NCI-H2029 treated with DMSO at 0.1 percent for 48 hours (cell line): Measurements from ENCODE around the gene NBPF14.
A peak's percentile ranks its signal among the peaks of the same experiment; 100 is the strongest.
"Not testable (repeated sequence)": the region's sequence is repeated elsewhere in the genome, so short reads cannot be mapped to it uniquely, and the experiment has no call there.

Source experiments
- DNase-seq: peaks from one replicate; lab custom pipeline; 2025; lab: John Stamatoyannopoulos, UW

NBPF14 gene

DNA sequence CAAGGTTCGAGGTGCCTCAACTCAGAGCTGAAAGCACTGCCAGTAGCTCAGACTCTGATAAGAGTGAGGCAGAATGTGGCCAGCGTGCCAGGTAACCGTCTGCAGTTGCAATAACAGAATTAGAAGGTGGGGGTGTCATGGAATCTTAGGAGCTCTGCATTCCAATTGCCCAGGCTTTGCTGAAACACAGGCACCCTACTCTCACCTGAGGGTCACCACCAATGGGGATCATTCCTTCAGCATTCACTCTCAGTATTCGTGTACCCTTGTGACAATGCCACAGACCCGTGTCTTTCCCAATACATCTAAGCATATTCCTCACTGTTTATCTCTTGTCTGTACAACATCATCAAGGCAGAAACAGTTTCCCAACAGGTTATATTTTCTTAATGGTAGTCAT lies at the start of gene NBPF14:
Gene NBPF14, minus strand, starts transcription at position 101 of the 400 bp plus-strand sequence. CDS start 294 bp downstream, outside the sequence.
- DNase-seq: not testable (repeated sequence)

DNA sequence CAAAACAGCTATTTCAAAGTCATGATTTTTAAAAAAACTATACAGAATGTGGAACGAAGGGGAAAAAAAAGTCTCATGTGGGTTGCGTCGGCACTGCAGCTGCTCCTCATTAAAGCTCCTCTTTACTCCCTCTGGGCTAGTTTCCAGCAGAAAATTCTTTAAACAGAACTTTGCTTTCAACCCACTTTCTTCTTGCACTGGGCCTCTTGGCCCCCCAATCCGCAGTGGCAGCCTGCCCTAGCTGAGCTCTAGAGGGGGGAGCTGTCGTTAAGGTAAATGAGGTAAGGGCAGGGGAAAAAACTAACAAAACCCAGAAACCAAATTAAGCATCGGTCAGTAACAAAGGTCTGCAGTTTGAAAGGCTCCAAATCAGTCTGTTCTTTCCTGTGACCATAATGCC lies 29.6 kb upstream of the NBPF14 start:
- not testable (repeated sequence) for DNase-seq

GRCh38 chr1:148618216-148618615 lies 22.4 kb upstream of the NBPF14 start:
- not testable (repeated sequence) for DNase-seq

- DNase-seq: not testable (repeated sequence)
Observed at GRCh38 chr1:148605266-148605665, 9.5 kb upstream of the NBPF14 start.

DNA sequence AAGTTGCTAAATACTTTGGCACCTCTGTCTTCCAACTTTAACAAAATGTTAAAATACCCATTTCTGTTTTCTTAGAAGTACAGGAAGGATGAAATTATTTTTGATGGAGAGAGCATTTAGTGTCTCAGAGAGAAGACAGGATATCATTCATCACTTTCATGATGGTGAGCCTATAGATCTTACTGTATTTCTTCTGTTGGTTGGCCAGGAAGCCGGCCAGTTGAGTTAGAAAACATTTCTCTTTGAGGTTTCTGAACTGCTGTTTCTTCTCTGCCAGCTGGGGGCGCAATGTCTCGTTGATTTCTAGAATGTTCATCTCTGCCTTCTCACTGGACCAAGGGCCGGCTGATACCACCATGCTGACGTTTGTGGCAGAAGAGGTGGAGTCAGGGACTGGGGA lies 451 bp downstream of the NBPF14 start:
- DNase-seq: not testable (repeated sequence)

GRCh38 chr1:148591098-148591497 lies 4.7 kb downstream of the NBPF14 start:
- not testable (repeated sequence) for DNase-seq

- DNase-seq: not testable (repeated sequence)
Observed at GRCh38 chr1:148532158-148532557, 63.7 kb downstream of the NBPF14 start.

DNA sequence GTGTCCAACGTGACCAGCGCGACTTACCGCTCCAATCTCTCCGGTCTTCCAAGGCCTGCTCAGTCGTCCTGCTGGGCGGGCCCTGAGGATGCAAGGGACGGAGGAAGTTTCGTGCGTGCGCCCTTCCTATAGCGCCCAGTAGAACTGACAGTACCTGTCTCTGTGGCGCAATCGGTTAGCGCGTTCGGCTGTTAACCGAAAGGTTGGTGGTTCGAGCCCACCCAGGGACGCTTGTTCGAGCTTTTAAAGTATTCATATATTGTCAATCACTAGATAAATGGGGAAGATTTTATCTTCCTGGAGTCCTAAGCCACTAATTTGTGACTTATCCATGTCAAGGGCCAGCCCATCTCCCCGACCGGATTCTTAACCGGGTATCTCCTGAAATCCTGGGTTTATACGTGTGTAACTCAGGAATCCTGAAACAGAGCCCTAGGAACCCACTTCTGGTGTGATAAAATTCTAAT lies 66.7 kb downstream of the NBPF14 start:
- not testable (repeated sequence) for DNase-seq

DNA sequence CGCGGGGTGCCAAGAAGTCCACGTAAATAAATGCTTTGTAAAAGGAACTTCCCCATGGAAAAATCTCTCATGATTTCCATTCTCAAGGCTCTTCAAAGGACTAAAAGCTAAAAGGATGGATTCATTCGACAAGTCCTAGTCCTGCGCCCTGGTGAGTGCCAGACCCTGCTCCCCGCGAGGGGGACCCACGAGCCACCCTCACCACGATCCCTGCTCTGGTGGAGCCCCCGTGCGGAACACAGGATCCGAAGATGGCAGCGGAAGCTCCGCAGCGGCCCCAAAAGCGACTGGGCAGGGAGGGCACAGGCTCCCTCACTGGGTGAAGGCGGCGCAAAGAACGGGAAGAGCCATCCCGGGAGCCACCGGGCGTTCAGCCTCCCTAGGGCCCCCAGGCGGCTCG lies 67.2 kb downstream of the NBPF14 start:
- not testable (repeated sequence) for DNase-seq

DNA sequence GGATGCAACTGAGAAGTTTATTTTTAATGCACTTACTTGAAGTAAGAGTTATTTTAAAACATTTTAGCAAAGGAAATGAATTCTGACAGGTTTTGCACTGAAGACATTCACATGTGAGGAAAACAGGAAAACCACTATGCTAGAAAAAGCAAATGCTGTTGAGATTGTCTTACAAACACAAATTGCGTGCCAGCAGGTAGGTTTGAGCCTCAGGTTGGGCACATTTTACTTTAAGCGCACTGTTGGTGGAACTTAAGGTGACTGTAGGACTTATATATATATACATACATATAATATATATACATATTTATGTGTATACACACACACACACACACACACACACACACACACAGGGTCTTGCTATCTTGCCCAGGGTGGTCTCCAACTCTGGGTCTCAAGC lies 69.2 kb downstream of the NBPF14 start:
- DNase-seq: not testable (repeated sequence)

DNA sequence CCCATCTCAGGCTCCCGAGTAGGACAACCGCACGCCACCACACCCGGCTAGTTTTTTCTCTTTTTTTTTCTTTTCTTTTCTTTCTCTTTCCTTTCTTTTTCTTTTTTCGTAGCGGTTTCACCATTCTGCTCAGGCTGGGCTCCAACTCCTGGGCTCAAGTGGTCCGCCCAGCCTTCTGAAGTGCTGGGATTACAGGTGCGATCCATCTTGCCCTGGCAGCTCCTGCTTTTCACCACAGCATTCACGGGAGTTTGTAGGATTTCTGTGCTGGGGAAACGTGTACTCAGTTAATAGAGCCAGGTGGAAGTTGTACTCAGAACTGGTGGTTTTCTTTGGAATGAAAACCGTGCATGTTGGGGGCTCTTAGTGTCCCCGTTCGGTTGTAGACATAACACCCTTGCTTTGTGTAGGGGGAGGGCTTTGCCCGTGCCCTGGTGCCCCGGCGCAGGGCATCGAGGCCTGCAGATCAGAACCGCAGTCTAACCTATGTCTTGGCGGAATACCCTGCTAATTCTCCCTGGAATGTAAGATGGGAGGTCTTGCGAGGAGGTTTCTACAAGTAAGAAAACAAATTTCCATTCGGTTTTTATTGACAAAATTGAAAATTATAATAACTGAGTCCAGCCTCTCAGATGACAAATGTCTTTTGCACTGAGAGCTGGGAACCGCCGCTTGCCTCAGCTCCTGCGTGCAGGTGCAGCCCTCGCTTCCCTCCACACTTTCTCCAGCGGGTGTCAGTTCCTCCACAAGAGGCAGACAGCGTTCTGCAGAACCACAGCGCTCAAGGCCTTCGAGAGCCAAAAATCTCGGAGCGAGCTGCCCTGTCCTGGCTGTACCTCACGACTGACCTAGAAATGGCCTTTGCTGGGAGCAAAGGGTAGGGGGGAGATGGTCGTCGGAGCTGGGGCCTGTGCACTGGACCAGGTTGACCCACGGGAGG lies 72.3 kb downstream of the NBPF14 start:
- not testable (repeated sequence) for DNase-seq

DNA sequence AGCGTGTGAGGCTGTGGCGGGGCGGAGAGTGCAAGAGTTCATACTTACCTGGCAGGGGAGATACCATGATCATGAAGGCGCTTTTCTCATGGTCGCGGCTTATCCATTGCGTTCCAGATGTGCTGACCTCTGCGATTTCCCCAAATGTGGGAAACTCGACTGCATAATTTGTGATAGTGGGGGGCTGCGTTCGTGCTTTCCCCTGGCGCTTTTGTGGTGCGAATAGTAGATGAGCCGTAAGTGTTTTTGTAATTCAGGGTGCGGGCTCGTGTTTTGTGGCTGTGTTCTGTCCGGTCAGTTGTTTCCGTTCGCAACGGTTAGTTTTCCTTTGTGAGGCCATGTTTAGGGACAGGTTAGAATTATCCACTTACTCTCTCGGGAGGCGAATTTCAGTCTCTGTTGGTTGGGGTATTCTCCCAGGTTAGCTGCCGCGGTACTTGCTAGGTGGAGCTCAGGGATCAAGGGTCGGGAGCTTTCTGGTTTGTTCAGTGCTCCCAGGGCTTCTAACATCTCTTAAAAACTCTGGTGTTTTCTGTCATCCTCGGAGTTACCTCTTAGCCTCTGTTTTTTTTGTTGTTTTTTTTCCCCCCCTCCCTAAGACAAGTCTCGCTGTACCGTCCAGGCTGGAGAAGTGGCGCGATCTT lies 73.1 kb downstream of the NBPF14 start:
- peak; percentile 92 for DNase-seq

GRCh38 chr1:148522072-148522471 lies 73.7 kb downstream of the NBPF14 start:
- peak; percentile 67 for DNase-seq

- DNase-seq: not testable (repeated sequence)
Observed at GRCh38 chr1:148514310-148514709, 81.5 kb downstream of the NBPF14 start.

DNA sequence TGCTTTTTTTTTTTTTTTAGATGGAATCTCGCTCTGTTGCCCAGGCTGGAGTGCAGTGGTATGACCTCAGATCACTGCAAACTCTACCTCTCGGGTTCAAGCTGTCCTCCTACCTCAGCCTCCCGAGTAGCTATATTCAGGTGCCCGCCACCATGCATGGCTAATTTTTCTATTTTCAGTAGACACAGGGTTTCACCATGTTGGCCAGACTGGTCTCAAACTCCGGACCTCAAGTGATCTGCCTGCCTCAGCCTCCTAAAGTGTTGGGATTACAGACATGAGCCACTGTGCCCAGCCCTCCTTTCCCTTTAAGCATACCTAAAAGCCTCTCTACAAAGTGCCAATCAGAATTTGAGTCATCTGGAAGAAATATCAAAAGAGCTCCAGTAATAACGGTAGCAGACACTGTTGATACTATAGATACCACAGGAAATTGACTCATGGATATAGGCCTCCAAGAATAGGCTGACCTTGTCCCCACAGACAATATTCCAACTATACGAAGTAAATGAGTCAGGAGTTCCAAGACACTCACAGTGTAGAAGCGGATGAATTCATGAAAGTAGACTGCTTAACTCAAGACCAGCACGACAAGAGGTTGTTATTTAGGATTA lies 83.1 kb downstream of the NBPF14 start:
- not testable (repeated sequence) for DNase-seq

DNA sequence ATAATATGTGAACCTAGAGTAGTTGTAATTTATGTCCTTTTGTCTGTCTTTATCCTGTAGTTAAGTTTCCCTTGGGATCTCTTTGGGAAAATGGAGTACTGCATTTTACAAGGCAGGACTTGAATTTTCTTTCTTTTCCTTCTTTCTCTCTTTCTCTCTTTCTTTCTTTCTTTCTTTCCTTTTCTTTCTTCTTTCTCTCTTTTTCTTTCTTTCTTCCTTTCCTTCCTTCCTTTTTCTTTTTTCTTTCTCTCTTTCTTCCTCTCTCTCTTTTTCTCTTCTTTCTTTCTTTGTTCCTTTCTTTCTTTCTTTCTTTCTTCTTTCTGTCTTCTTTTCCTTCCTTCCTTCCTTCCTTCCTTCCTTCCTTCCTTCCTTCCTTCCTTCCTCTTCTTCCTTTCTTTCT lies 101.9 kb downstream of the NBPF14 start:
- not testable (repeated sequence) for DNase-seq

DNA sequence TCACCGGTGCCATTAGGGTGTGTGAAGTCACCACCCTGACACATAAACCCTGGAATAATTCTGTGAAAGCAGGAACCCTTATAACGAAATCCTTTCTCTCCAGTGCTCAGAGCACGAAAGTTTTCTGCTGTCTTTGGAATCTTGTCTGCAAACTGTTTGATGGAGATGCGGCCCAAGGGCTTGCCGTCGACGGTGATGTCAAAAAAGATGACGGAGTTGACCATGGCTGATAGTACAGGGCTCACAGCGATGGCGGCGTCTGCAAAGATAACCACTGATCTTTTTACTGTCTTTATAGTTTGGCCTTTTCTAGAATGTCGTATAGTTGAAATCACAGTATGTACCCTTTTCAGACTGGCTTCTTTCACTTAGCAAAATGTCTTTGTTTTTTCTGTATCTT lies 112.8 kb downstream of the NBPF14 start, which contains the start of gene PPIAL4G:
Gene PPIAL4G, minus strand, starts transcription at position 274 of the 400 bp plus-strand sequence. Its CDS starts 50 bp downstream, at position 224.
- DNase-seq: not testable (repeated sequence)
